Keratinocyte (primary cell): ENCODE data around the gene AZIN2.
"Not testable (repeated sequence)": the region's sequence is repeated elsewhere in the genome, so short reads cannot be mapped to it uniquely, and the experiment has no call there.

ENCODE experiments used
- EZH2 ChIP-seq: IDR thresholded peaks from one replicate; pipeline ENCODE4 v1.6.1; 2012; ENCODE audit warnings: inconsistent platforms, mild to moderate bottlenecking, low read length, moderate library complexity
- TF ChIP-seq, protein P1 (sequence below), 3 experiments: IDR thresholded peaks in 1 of 3; conservative IDR thresholded peaks in 1 of 3; optimal IDR thresholded peaks in 1 of 3; 2 replicates in 2 of 3; 3 replicates in 1 of 3; pipeline versions ENCODE3 to v1.5.1; 2011; ENCODE audit warnings: low read length in 3 of 3, mild to moderate bottlenecking in 3 of 3, moderate library complexity in 2 of 3, control low read depth in 1 of 3, inconsistent platforms in 1 of 3; ENCODE audit not compliant: insufficient read depth in 2 of 3; ENCODE audit errors: extremely low read depth in 1 of 3

DNA sequence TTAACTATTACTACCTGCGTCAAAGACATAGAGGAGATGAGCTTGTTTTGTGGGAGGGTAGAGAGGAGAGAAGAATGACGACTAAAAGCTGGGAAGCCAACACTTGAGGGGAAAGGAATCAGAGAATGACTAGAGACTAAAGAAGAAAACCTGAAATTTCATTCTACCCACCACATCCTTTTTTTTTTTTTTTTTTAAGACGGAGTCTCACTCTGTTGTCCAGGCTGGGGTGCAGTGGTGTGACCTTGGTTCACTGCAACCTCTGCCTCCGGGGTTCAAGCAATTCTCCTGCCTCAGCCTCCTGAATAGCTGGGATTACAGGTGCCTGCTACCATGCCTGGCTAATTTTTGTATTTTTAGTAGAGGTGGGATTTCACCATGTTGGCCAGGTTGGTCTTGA is 34.7 kb upstream of the AZIN2 start:
- TF ChIP-seq, protein P1, sequence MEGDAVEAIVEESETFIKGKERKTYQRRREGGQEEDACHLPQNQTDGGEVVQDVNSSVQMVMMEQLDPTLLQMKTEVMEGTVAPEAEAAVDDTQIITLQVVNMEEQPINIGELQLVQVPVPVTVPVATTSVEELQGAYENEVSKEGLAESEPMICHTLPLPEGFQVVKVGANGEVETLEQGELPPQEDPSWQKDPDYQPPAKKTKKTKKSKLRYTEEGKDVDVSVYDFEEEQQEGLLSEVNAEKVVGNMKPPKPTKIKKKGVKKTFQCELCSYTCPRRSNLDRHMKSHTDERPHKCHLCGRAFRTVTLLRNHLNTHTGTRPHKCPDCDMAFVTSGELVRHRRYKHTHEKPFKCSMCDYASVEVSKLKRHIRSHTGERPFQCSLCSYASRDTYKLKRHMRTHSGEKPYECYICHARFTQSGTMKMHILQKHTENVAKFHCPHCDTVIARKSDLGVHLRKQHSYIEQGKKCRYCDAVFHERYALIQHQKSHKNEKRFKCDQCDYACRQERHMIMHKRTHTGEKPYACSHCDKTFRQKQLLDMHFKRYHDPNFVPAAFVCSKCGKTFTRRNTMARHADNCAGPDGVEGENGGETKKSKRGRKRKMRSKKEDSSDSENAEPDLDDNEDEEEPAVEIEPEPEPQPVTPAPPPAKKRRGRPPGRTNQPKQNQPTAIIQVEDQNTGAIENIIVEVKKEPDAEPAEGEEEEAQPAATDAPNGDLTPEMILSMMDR (optimal IDR thresholded peaks at IDR 0.05 in 1 of 3, IDR thresholded peaks at IDR 0.05 in 1 of 3, conservative IDR thresholded peaks at IDR 0.05 in 1 of 3; ENCODE audit: extremely low read depth in 1 of 3, insufficient read depth in 2 of 3, low read length in 3 of 3), result not testable (repeated sequence)
- TF ChIP-seq EZH2, result not testable (repeated sequence)
